ENCODE results near the gene SCN3B.

Gene SCN3B

DNA sequence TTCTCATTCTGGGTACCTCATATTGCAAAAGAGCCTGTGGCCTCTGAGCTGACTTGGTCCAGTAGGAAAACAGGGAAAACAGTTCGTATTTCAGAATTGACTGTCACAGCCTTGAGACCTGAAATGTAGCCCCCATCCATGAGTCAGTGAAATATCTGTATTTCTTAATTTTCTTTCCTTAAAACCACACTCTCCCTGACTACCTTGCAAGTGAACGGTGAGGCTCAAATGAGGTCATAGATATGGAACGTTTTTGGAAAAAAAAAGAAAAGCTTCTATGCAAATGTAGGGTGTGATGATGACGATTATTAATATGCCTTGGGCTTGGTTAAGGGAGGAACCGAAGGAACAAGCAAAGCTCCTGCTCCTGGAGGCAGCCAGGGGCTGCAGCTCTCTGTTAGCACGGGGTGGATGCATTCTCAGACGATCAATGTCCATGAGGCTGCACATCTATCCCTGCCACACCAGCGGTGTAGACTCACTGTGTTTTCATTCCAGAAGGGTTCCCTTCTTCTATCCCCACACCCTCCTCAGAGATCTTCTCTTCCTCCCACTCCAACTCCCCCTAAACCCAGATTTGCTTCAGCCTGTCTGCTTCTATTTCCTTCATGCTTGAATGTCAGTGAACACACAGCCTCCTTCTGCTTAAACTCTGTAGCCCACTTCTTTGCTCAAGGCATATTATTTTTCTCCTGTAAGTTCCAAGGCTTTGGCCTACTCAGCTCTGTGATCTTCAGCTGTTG, 29.2 kb upstream of the SCN3B start:
- TF ChIP-seq, protein P1, sequence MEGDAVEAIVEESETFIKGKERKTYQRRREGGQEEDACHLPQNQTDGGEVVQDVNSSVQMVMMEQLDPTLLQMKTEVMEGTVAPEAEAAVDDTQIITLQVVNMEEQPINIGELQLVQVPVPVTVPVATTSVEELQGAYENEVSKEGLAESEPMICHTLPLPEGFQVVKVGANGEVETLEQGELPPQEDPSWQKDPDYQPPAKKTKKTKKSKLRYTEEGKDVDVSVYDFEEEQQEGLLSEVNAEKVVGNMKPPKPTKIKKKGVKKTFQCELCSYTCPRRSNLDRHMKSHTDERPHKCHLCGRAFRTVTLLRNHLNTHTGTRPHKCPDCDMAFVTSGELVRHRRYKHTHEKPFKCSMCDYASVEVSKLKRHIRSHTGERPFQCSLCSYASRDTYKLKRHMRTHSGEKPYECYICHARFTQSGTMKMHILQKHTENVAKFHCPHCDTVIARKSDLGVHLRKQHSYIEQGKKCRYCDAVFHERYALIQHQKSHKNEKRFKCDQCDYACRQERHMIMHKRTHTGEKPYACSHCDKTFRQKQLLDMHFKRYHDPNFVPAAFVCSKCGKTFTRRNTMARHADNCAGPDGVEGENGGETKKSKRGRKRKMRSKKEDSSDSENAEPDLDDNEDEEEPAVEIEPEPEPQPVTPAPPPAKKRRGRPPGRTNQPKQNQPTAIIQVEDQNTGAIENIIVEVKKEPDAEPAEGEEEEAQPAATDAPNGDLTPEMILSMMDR (IDR thresholded peaks at IDR 0.05), result no peak
- Mint-ChIP-seq H3K9me3 (no peaks in the 10 kb centered on the region), H3K4me1 (peaks cover 10% of the 10 kb centered on the region), H3K27ac (peak overlapping the region; percentile 3), H3K36me3 (ENCODE audit: low read depth) (no peaks in the 10 kb centered on the region), H3K27me3 (ENCODE audit: low read depth, poor library complexity) (peaks cover 19% of the 10 kb centered on the region), H3K4me3 (no peak overlapping the region)
- no peak for DNase-seq

DNA sequence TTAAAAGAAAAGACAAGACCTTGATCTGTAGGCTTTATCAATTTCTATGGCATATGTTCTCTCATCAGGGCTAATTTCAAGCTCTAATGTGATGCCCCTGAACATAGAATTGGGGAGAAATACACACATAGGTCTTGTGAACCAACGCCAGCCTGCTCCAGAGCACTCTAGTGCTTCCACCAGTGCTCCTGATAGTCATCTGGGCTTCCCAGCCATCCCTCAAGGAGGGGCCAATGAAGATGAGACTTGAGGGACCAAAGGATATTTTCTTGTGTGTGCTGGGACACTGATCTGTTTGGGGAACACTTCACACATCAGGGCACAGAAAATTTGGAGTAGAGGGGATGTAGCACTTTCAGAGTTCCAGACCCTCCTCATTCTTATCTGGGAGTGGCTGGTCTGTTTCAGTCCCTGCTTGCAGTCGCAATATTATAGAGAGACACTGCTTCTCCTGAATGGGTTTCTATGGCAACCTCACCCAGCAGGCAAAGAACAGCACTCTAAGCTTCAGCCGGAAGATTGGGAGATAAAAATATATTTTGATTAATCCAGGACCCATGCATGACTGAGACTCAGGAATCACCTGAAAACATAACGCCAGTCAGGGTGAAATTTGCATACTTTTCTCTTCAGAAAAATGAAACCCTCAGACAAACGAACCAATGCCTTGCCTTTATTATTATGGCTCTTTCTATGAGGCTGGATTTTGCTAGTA, 28.4 kb upstream of the SCN3B start:
- H3K4me1 Mint-ChIP-seq, result peaks cover 10% of the 10 kb centered on the region
- DNase-seq, result no peak
- H3K27ac Mint-ChIP-seq, result no peak overlapping the region
- H3K36me3 Mint-ChIP-seq (ENCODE audit: low read depth), result no peaks in the 10 kb centered on the region
- TF ChIP-seq, protein P1 (IDR thresholded peaks at IDR 0.05), result no peak
- no peaks in the 10 kb centered on the region for H3K9me3 Mint-ChIP-seq
- H3K4me3 Mint-ChIP-seq, result no peak overlapping the region
- H3K27me3 Mint-ChIP-seq (ENCODE audit: low read depth, poor library complexity), result peaks cover 18% of the 10 kb centered on the region

GRCh38 chr11:123681030-123681429, 26.6 kb upstream of the SCN3B start:
- no peaks in the 10 kb centered on the region for H3K36me3 Mint-ChIP-seq (ENCODE audit: low read depth)
- TF ChIP-seq, protein P1 (IDR thresholded peaks at IDR 0.05), result no peak
- H3K27me3 Mint-ChIP-seq (ENCODE audit: low read depth, poor library complexity), result peaks cover 18% of the 10 kb centered on the region
- H3K27ac Mint-ChIP-seq, result no peak overlapping the region
- no peak for DNase-seq
- H3K9me3 Mint-ChIP-seq, result no peaks in the 10 kb centered on the region
- H3K4me1 Mint-ChIP-seq, result peaks cover 10% of the 10 kb centered on the region
- H3K4me3 Mint-ChIP-seq, result no peak overlapping the region

- H3K27me3 Mint-ChIP-seq (ENCODE audit: low read depth, poor library complexity), result peaks cover 16% of the 10 kb centered on the region
- DNase-seq, result no peak
- no peak overlapping the region for H3K4me3 Mint-ChIP-seq
- TF ChIP-seq, protein P1 (IDR thresholded peaks at IDR 0.05), result no peak
- peaks cover 3% of the 10 kb centered on the region for H3K4me1 Mint-ChIP-seq
- no peak overlapping the region for H3K27ac Mint-ChIP-seq
- no peaks in the 10 kb centered on the region for H3K36me3 Mint-ChIP-seq (ENCODE audit: low read depth)
- no peaks in the 10 kb centered on the region for H3K9me3 Mint-ChIP-seq
Measured at GRCh38 chr11:123678246-123678645, 23.8 kb upstream of the SCN3B start.

- Mint-ChIP-seq H3K4me3 (no peak overlapping the region), H3K36me3 (ENCODE audit: low read depth) (no peaks in the 10 kb centered on the region), H3K27ac (no peak overlapping the region), H3K9me3 (no peaks in the 10 kb centered on the region), H3K4me1 (no peaks in the 10 kb centered on the region), H3K27me3 (ENCODE audit: low read depth, poor library complexity) (peaks cover 16% of the 10 kb centered on the region)
- no peak for DNase-seq
- TF ChIP-seq, protein P1 (IDR thresholded peaks at IDR 0.05), result no peak
Measured at GRCh38 chr11:123677510-123677909, 23.1 kb upstream of the SCN3B start.

Data from nephron progenitor cell (in vitro differentiated cells).